T-cell (primary cell): Measurements from ENCODE around the gene TRIP6. TPM values are rescaled to one million over a fixed set of nuclear protein-coding genes. Genes with fewer than 3 reads are reported as not detected.

Experiments used
- ATAC-seq, 4 experiments: fragments of 200-7000 bp in 3 of 4; fragments of 150-1000 bp in 1 of 4; cut with Tn5 transposase; replicated peaks in 1 of 4; 1 replicate in 3 of 4; 2 replicates in 1 of 4; pipeline ENCODE4 v1.10.0; 2021; ENCODE audit warnings: moderate library complexity in 3 of 4, mild to moderate bottlenecking in 2 of 4, moderate number of reproducible peaks in 1 of 4
- CTCF ChIA-PET, 2 donors: fragments of 300-600 bp; sonication (Branson Sonifier 250); formaldehyde crosslinking; loops; one replicate each; lab custom pipeline; 2022; ENCODE audit warnings: antibody characterized with exemption in 2 of 2; lab: Charles Lee
- POLR2A ChIA-PET, 2 donors: fragments of 300-600 bp; sonication (Branson Sonifier 250); formaldehyde crosslinking; loops; one replicate each; lab custom pipeline; 2022; ENCODE audit warnings: antibody characterized with exemption in 2 of 2; lab: Charles Lee
- DNase-seq, 35 experiments: peaks; one replicate each; pipeline versions ENCODE4 v3.0.0 to v3.0.0-alpha.2; 2013 to 2023
- H3K27ac ChIP-seq: one replicate; pipeline ENCODE4 v1.5.1; 2013; ENCODE audit warnings: low read length
- H3K27me3 ChIP-seq, 2 experiments: replicated peaks in 1 of 2; 1 replicate in 1 of 2; 2 replicates in 1 of 2; pipeline versions ENCODE4 v1.6.1 to v1.7.0; 2013; ENCODE audit warnings: low read length in 1 of 2, mixed read lengths in 1 of 2; ENCODE audit not compliant: control insufficient read depth in 2 of 2, insufficient read depth in 2 of 2; ENCODE audit errors: extremely low read depth in 1 of 2
- H3K36me3 ChIP-seq, 2 donors: 1 replicate in 1 of 2; 2 replicates in 1 of 2; pipeline versions ENCODE4 v1.6.1 to v1.7.0; 2013; ENCODE audit warnings: low read length in 1 of 2; ENCODE audit not compliant: control insufficient read depth in 2 of 2, insufficient read depth in 1 of 2; ENCODE audit errors: extremely low read depth in 1 of 2
- H3K4me1 ChIP-seq, 2 experiments: 1 replicate in 1 of 2; 2 replicates in 1 of 2; pipeline versions ENCODE4 v1.6.1 to v1.7.0; 2013; ENCODE audit warnings: low read length in 2 of 2, mixed read lengths in 1 of 2; ENCODE audit not compliant: insufficient read depth in 2 of 2, control insufficient read depth in 1 of 2; ENCODE audit errors: extremely low read depth in 1 of 2
- H3K4me3 ChIP-seq, 2 donors: 1 replicate in 1 of 2; 2 replicates in 1 of 2; pipeline versions ENCODE4 v1.5.1 to v1.7.0; 2013; ENCODE audit warnings: mild to moderate bottlenecking in 2 of 2, low read length in 1 of 2, moderate library complexity in 1 of 2; ENCODE audit not compliant: control insufficient read depth in 1 of 2; ENCODE audit errors: extremely low read depth in 1 of 2
- H3K9me3 ChIP-seq: 2 replicates; pipeline ENCODE4 v1.7.0; 2013
- H3K27ac Mint-ChIP-seq, 2 donors: one replicate each; pipeline ENCODE4 v1.8.0; 2020 to 2021; ENCODE audit warnings: mild to moderate bottlenecking in 2 of 2, mixed read lengths in 2 of 2
- H3K27me3 Mint-ChIP-seq, 2 donors: one replicate each; pipeline ENCODE4 v1.8.0; 2021 to 2022; ENCODE audit warnings: mixed read lengths in 2 of 2
- H3K36me3 Mint-ChIP-seq: one replicate; pipeline ENCODE4 v1.8.0; 2021; ENCODE audit warnings: mixed read lengths
- H3K4me1 Mint-ChIP-seq, 3 donors: one replicate each; pipeline ENCODE4 v1.8.0; 2020 to 2022; ENCODE audit warnings: mixed read lengths in 3 of 3, mild to moderate bottlenecking in 1 of 3
- H3K4me3 Mint-ChIP-seq, 3 donors: one replicate each; pipeline ENCODE4 v1.8.0; 2020 to 2022; ENCODE audit warnings: mild to moderate bottlenecking in 3 of 3, mixed read lengths in 3 of 3, moderate library complexity in 3 of 3
- H3K9me3 Mint-ChIP-seq, 3 donors: one replicate each; pipeline ENCODE4 v1.8.0; 2020 to 2022; ENCODE audit warnings: mixed read lengths in 3 of 3
- WGBS: methylation state at CpG from one replicate; pipeline ENCODE4 v1.1.5; 2013; ENCODE audit warnings: missing lambda C conversion rate; ENCODE audit not compliant: insufficient coverage; 5-methylcytosine and 5-hydroxymethylcytosine counted together
- total RNA-seq, 35 experiments: library from RNA in 6 of 35; stranded (reverse) in 6 of 35; fragments of 120-200 nt in 1 of 35; gene quantifications; one replicate each; pipeline versions ENCODE4 v1.2.1 to v1.2.4 and lab custom pipeline; 2013 to 2026

TRIP6 gene
- total RNA-seq, 5 donors from 2014 or later (not counting 1 experiment from before 2014, with no cell fraction given) = 5.6 to 14.6 (median 8.8) TPM

DNA sequence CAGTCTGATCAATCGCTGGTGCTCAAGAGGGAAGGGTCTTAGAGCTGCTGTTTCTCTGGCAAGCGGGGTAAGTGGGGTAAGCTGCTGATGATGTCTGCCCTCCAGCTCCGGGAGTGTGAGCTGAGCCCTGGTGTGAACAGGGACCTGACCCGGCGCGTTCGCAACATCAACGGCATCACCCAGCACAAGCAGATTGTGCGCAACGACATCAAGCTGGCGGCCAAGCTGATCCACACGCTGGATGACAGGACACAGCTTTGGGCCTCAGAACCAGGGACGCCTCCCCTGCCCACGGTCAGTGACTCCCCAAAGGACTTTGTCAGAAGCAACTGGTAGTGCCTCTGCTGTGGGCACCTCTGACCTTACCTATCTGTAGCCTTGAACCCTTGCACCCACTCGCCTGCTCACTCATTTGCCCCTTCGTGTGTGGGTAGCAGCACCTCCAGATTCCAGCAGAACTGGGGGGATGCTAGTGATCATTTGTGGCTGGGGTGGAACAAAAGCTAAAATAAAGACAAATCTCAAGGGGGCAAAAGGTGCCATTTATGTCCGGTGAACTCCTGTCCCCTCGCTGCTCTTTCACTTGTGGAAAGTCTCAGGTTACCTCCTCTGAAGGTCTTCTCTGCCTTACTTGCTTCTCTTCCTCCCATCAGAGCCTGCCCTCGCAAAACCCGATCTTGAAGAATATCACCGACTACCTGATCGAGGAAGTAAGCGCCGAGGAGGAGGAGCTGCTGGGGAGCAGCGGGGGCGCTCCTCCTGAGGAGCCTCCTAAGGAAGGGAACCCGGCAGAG is 19.2 kb downstream of the TRIP6 start:
- Histone ChIP-seq H3K27ac (peak overlapping the region; percentile 88), H3K9me3 (no peaks in the 10 kb centered on the region), H3K36me3 (peaks cover 24 to 65% of the 10 kb centered on the region in 2 donors), H3K4me1 (peaks cover 16 to 69% of the 10 kb centered on the region in 2 experiments), H3K27me3 (peaks cover 0 to 13% of the 10 kb centered on the region in 2 experiments), H3K4me3 (no peak overlapping the region)
- H3K4me3 Mint-ChIP-seq = peak overlapping the region in 1 of 3 donors; percentile 79
- no peak for ATAC-seq
- CTCF ChIA-PET = interaction anchor here in 1 of 2 donors (1.1 kb wide), 1 partner anchor 11 kb away, joined by 5 read pairs; the partner anchor contains the start of gene SRRT
- no peak for DNase-seq
- H3K36me3 Mint-ChIP-seq = peaks cover 60% of the 10 kb centered on the region
- H3K4me1 Mint-ChIP-seq = peaks cover 34 to 55% (median 45%) of the 10 kb centered on the region in 3 donors
- H3K27me3 Mint-ChIP-seq = peaks cover 3 to 4% of the 10 kb centered on the region in 2 donors
- POLR2A ChIA-PET = no interaction called here
- whole genome bisulfite sequencing = 91% methylated on average over 23 of the region's 27 CpGs
- H3K27ac Mint-ChIP-seq = peak overlapping the region; percentile 85 to 96
- H3K9me3 Mint-ChIP-seq = no peaks in the 10 kb centered on the region

DNA sequence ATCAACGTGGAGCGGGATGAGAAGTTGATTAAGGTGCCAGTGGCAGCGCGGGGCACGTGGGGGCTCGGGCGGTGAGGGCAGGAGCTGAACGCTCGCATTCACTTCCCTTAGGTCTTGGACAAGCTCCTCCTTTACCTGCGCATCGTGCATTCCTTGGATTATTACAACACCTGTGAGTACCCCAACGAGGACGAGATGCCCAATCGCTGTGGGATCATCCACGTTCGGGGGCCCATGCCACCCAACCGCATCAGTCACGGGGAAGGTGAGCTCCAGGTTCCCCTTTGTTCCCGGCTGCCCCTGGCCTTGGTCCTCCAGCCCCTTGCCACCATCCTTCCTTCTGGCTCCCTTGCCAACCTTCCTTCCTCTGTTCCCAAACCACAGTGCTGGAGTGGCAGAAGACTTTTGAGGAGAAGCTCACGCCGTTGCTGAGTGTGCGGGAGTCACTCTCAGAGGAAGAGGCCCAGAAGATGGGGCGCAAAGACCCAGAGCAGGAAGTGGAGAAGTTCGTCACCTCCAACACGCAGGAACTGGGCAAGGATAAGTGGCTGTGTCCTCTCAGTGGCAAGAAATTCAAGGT is 19.8 kb downstream of the TRIP6 start:
- peak overlapping the region; percentile 18 to 52 for H3K4me3 ChIP-seq
- H3K36me3 Mint-ChIP-seq = peaks cover 55% of the 10 kb centered on the region
- ChIA-PET CTCF (interaction anchor here in 1 of 2 donors (1.1 kb wide), 1 partner anchor 12 kb away, joined by 5 read pairs; the partner anchor contains the start of gene SRRT), POLR2A (no interaction called here)
- peak overlapping the region; percentile 79 to 83 (median 81) for H3K4me3 Mint-ChIP-seq
- 65% methylated on average over 15 of the region's 25 CpGs for WGBS
- ATAC-seq = no peak
- peaks cover 0 to 20% of the 10 kb centered on the region in 2 experiments for H3K27me3 ChIP-seq
- no peaks in the 10 kb centered on the region for H3K9me3 ChIP-seq
- peak overlapping the region; percentile 88 for H3K27ac ChIP-seq
- peaks cover 18 to 58% of the 10 kb centered on the region in 2 donors for H3K36me3 ChIP-seq
- peaks cover 36 to 57% (median 45%) of the 10 kb centered on the region in 3 donors for H3K4me1 Mint-ChIP-seq
- peak in 2 of 35 experiments; percentile 9 to 44 for DNase-seq
- peak overlapping the region; percentile 94 to 96 for H3K27ac Mint-ChIP-seq
- peaks cover 7 to 10% of the 10 kb centered on the region in 2 donors for H3K27me3 Mint-ChIP-seq
- peaks cover 16 to 69% of the 10 kb centered on the region in 2 experiments for H3K4me1 ChIP-seq
- H3K9me3 Mint-ChIP-seq = no peaks in the 10 kb centered on the region

DNA sequence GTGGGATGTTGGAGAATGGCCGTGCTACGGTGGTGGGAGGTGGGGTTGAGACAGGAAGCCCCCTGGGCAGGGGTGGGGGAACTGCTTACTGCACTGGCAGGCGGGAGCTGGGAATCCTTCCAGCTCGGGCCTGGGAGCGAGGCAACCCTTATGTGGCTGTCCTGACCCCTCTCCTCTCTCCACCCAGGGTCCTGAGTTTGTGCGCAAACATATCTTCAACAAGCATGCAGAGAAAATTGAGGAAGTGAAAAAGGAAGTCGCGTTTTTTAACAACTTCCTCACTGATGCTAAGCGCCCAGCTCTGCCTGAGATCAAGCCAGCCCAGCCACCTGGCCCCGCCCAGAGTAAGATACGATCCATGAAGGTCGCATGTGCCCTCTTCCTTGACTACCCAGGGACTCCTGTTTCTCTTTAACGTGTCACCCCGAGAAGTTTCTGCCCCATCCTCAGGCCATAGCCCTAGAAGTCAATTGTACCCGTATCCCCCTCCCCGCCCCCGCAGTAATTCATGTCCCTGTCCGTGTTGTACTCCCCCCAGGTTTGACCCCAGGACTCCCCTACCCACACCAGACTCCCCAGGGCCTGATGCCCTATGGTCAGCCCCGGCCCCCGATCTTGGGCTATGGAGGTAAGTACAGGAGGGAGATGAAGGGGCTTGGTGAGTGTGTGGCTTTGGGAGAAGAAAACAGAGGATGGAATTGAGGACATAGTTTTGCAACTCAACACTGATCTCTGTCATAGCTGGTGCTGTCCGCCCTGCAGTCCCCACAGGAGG is 20.5 kb downstream of the TRIP6 start:
- Histone ChIP-seq H3K4me3 (peak overlapping the region; percentile 18 to 52), H3K27ac (peak overlapping the region; percentile 88), H3K36me3 (peaks cover 18 to 51% of the 10 kb centered on the region in 2 donors), H3K27me3 (peaks cover 0 to 26% of the 10 kb centered on the region in 2 experiments), H3K4me1 (peaks cover 16 to 69% of the 10 kb centered on the region in 2 experiments), H3K9me3 (no peaks in the 10 kb centered on the region)
- H3K36me3 Mint-ChIP-seq = peaks cover 51% of the 10 kb centered on the region
- ChIA-PET CTCF (interaction anchor here in 1 of 2 donors (1.1 kb wide), 1 partner anchor 13 kb away, joined by 5 read pairs; the partner anchor contains the start of gene SRRT), POLR2A (no interaction called here)
- WGBS = 14% methylated on average over 7 of the region's 21 CpGs
- peak overlapping the region; percentile 94 to 96 for H3K27ac Mint-ChIP-seq
- peak overlapping the region; percentile 79 to 83 (median 81) for H3K4me3 Mint-ChIP-seq
- peaks cover 9 to 16% of the 10 kb centered on the region in 2 donors for H3K27me3 Mint-ChIP-seq
- DNase-seq = peak in 32 of 35 experiments; percentile 43 to 77 (median 58)
- H3K4me1 Mint-ChIP-seq = peaks cover 36 to 57% (median 45%) of the 10 kb centered on the region in 3 donors
- peak; percentile 31 to 42 (median 40) for ATAC-seq
- no peaks in the 10 kb centered on the region for H3K9me3 Mint-ChIP-seq

DNA sequence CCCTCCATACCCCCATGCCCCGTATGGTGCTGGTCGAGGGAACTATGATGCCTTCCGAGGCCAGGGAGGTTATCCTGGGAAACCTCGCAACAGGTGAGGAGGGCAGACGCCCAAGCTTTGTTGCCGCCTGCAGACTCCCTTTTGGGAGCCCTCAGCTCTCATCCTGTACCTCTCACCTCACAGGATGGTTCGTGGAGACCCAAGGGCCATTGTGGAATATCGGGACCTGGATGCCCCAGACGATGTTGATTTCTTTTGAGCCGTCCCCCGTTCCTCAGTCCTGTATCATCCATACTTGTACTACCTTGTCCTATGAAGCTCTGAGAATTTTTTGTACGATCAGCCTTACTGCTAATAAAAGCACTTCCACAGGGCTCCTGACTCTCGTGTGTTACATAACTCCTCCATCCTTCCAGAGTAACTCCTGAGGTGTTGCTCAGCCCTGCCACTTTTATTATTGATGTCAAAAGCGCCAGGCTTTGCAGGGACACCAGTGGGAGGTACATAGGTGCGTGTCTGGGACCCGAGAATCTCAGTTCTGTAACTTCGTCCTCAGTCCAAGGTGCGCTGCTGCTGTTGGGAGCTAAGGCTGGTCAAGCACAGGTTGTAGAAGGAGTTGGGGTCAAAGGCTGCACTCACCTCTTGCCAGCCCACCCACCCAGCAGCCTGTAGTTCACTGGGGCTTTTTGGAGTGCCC is 21.3 kb downstream of the TRIP6 start:
- Histone ChIP-seq H3K4me1 (peaks cover 16 to 69% of the 10 kb centered on the region in 2 experiments), H3K4me3 (peak overlapping the region; percentile 70), H3K36me3 (peaks cover 18 to 44% of the 10 kb centered on the region in 2 donors), H3K9me3 (no peaks in the 10 kb centered on the region), H3K27ac (peak overlapping the region; percentile 88), H3K27me3 (peaks cover 0 to 34% of the 10 kb centered on the region in 2 experiments)
- ChIA-PET CTCF (interaction anchor here in 1 of 2 donors (0.6 kb wide), 1 partner anchor 236 kb away, joined by 6 read pairs; no protein-coding TSS in a partner anchor), POLR2A (interaction anchor here in 1 of 2 donors (0.5 kb wide), 1 partner anchor 452 kb away, joined by 6 read pairs; the partner anchor contains the start of gene PPP1R35)
- Mint-ChIP-seq H3K36me3 (peaks cover 45% of the 10 kb centered on the region), H3K4me3 (peak overlapping the region; percentile 79 to 83 (median 81)), H3K27ac (peak overlapping the region; percentile 94 to 96), H3K27me3 (peaks cover 12 to 20% of the 10 kb centered on the region in 2 donors), H3K4me1 (peaks cover 33 to 53% (median 39%) of the 10 kb centered on the region in 3 donors), H3K9me3 (no peaks in the 10 kb centered on the region)
- 81% methylated on average over 8 of the region's 18 CpGs for WGBS
- DNase-seq = no peak
- no peak for ATAC-seq

DNA sequence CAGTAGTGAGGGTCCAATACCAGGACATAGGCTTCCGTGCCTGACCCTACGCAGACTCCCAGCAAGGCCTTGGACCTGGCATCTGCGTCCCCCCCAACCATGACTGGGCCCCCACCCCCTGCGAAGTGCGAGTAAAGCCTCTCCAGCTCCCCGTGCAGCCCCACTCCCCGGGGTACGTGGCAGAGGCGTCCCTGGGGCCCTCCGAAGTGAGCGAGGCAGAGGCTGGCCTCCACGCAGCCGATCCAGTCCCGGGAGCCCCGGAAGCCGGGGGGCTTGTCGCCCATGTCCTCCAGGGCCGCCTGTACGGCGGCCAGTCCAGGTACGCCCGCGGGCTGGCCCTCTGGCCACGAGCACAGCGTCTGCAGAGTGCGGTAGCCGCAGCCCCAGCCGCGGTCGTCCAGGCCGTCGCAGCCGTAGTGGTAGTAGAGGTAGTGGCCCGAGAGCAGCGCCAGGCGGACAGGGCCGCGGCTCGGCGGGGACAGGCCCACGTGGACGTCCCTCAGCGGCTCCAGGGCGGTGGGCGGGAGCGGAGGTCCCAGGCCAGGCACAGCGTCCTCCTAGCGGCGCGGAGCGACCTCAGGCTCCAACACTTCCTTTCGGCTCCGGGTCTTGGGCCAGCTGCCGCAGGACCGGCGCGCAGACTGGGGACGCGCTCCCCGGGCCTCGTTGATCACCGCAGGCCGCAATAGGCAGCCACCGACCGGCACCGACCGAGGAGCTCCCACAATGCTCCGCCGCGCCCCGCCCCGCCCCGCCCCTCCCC is 22.0 kb downstream of the TRIP6 start, which contains the start of gene UFSP1:
TSS of gene UFSP1 (minus strand) at position 728 of the 763 bp plus-strand sequence. CDS start at position 284, 444 bp downstream.
- peak within 1 kb of the TSS; percentile 94 to 96 for H3K27ac Mint-ChIP-seq
- CTCF ChIA-PET = interaction anchor here (0.6 to 1.6 kb wide), 10 partner anchors 11 to 1505 kb away, joined by 3 to 15 read pairs (median 5); partner anchors contain the start of genes POP7 (in 1 of the 2), SLC12A9 (in 1 of the 2) and SRRT (in 1 of the 2)
- no peaks in the 10 kb centered on the region for H3K9me3 Mint-ChIP-seq
- peaks cover 16 to 28% of the 10 kb centered on the region in 2 donors for H3K27me3 Mint-ChIP-seq
- H3K27ac ChIP-seq = peak within 1 kb of the TSS; percentile 88
- peak within 1 kb of the TSS; percentile 70 for H3K4me3 ChIP-seq
- H3K4me3 Mint-ChIP-seq = peak within 1 kb of the TSS; percentile 79 to 83 (median 81)
- no peak for DNase-seq
- H3K4me1 Mint-ChIP-seq = peaks cover 31 to 53% (median 32%) of the 10 kb centered on the region in 3 donors
- peaks cover 0 to 41% of the 10 kb centered on the region in 2 experiments for H3K27me3 ChIP-seq
- POLR2A ChIA-PET = interaction anchor here (0.5 to 1.3 kb wide), 8 partner anchors 14 to 1857 kb away, joined by 3 to 21 read pairs (median 3); partner anchors contain the start of genes SRRT (in 2 of the 2), PPP1R35 (in 1 of the 2) and ZCWPW1 (in 1 of the 2)
- H3K36me3 Mint-ChIP-seq = peaks cover 39% of the 10 kb centered on the region
- peaks cover 16 to 65% of the 10 kb centered on the region in 2 experiments for H3K4me1 ChIP-seq
- H3K36me3 ChIP-seq = peaks cover 13 to 36% of the 10 kb centered on the region in 2 donors
- WGBS = 5% methylated on average over 57 of the region's 73 CpGs
- ATAC-seq = peak in 2 of 4 experiments; percentile 31 to 40
- no peaks in the 10 kb centered on the region for H3K9me3 ChIP-seq
